ENCODE results near the gene TBC1D10A.
A peak's percentile ranks its signal among the peaks of the same experiment; 100 is the strongest.

The TBC1D10A gene

DNA sequence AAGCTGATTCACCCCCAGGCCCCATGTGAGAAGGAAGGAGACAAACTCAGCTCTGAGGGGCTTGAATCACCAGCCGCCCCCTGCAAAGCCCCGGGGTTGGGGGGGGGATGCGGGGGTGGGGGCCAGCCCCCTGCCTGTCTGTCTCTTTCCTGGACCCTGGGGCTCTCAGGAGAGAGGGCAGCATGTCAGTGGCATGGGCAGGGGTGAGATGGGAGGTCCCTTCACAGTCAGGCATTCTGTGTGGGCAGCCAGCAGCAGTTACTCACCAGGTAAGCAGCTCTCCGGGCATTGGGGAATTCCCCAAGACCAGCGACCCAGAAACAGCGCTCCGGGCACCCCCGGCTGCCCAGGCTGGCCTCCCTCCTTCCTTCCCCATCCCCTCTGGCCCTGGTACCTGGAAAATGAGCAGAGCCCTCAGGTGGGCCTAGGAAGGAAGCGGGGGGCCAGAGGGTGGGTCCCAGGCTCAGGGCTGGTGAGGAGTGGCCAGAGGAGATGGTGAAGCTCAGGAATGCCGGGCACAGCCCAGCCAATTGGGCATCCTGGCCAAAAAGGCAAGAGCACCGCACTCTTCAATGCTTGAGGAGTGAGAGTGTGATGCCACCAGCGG lies 76.0 kb downstream of the TBC1D10A start:
- DNase-seq (ENCODE audit: low read depth) = peak; percentile 38
- TF ChIP-seq, protein P1, sequence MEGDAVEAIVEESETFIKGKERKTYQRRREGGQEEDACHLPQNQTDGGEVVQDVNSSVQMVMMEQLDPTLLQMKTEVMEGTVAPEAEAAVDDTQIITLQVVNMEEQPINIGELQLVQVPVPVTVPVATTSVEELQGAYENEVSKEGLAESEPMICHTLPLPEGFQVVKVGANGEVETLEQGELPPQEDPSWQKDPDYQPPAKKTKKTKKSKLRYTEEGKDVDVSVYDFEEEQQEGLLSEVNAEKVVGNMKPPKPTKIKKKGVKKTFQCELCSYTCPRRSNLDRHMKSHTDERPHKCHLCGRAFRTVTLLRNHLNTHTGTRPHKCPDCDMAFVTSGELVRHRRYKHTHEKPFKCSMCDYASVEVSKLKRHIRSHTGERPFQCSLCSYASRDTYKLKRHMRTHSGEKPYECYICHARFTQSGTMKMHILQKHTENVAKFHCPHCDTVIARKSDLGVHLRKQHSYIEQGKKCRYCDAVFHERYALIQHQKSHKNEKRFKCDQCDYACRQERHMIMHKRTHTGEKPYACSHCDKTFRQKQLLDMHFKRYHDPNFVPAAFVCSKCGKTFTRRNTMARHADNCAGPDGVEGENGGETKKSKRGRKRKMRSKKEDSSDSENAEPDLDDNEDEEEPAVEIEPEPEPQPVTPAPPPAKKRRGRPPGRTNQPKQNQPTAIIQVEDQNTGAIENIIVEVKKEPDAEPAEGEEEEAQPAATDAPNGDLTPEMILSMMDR (conservative IDR thresholded peaks at IDR 0.05; ENCODE audit: low read length) = no peak
- no peak overlapping the region for H3K4me3 ChIP-seq (ENCODE audit: low read length)

DNA sequence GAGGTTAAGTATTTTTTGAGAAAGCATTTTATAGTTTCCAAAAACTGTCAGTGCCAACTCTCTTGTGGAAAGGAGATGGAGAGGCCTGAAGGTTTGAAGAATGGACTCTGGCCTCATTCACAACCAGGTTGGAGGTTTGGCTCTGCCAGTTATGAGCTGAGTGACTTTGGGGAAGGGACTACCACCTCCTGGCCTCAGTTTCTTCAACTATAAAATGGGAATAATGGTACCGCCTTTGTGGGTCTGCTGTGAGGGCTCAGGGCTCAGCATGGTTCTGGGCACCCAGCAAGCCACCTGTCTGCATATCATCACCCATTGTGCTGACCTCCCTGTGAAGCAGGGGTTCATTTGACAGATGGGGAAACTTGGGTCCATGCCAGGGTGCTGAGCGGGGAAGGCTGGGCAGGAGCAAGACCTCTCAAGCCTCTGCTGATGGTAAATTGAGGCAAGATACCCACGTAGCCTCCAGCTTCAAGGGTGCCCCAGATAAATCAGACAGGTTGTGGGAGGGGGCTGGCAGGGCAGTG lies 76.6 kb downstream of the TBC1D10A start:
- TF ChIP-seq, protein P1 (conservative IDR thresholded peaks at IDR 0.05; ENCODE audit: low read length) = no peak
- no peak for DNase-seq (ENCODE audit: low read depth)
- no peak overlapping the region for H3K4me3 ChIP-seq (ENCODE audit: low read length)

DNA sequence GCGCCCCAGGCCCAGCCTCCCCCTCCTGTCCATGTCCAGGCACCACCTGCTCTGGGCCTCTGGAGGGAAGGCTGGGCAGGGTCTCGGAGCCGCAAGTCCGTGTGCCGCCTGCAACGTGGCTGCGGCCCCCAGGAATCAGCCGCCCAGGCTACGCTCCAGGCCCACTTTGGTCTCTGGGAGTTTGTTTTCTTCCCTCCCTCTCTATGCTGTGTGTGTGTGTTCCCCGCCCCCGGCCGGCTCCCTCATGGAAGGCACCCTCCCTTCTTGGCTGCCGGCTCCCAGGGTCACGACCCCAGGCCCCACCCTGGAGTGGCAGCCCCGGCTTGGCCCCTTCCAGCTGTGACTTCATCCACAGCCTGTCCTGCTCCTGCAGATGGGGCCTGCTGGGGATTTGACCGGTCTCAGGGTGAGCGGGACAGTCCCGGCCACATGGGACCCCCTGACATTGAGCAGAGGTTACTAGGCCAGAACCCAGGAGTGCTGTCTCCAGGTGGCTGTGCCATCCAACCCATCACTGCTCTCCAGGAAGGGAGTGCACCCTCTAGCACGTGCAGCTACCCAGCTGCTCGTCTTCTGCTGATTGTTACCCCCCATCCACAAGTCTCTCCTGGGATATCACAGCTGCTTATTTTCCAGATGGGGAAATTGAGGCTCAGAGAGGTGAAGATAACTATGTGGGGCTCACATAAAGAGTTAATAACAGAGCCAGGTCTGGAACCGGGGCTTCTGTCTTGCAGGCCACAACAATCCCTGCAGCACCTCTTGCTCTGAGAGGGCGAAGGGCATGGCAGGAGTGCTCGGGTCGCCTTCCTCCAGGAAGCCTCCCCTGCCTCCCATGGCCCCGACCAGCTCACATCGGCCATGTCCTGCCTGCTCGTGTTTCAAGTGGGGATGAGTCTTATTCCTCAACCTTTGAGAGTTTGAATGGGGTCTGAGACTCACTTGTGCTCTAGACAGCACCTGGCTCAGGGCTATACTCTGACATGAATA lies 77.4 kb downstream of the TBC1D10A start:
- DNase-seq (ENCODE audit: low read depth) = no peak
- no peak overlapping the region for H3K4me3 ChIP-seq (ENCODE audit: low read length)
- TF ChIP-seq, protein P1 (conservative IDR thresholded peaks at IDR 0.05; ENCODE audit: low read length) = no peak

DNA sequence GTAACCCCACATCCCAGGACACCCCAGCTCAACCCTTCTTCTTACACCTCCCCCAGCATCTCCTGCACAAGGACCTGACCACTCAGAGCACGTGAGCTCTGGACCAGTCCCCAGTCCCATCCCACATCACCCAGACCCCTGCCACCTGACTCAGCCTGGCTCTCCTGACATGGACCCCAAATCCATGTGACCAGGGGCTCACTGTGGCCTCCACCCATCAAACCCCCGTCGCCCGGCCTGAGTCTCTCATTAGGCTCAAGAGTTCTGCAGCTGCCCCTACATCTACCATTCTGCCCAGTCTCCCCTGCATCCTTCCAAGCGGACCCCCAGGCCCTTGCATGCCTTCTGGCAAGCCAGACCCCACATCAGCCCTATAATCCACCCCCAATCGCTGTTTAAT lies 78.3 kb downstream of the TBC1D10A start:
- TF ChIP-seq, protein P1 (conservative IDR thresholded peaks at IDR 0.05; ENCODE audit: low read length) = no peak
- H3K4me3 ChIP-seq (ENCODE audit: low read length) = no peak overlapping the region
- no peak for DNase-seq (ENCODE audit: low read depth)

DNA sequence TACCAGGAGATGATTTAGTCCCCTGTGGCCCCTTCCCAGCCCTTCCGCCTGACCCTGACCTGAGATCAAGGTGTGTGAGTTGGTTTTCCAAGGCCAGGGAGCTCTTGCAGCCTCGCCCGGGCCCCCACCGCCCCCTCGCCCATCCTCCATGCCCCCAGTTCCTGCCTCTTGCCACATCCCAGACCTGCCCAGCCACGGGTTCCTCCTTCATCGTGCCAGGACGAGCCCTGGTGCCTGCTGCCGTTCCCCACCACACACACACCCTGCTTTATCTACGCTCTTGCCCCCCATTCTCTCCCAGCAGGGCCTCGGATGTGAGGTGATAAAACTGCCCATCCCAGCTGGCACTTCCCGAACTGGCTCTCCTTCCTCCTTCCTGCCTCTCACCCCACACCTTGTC lies 78.8 kb downstream of the TBC1D10A start:
- TF ChIP-seq, protein P1 (conservative IDR thresholded peaks at IDR 0.05; ENCODE audit: low read length) = no peak
- no peak for DNase-seq (ENCODE audit: low read depth)
- H3K4me3 ChIP-seq (ENCODE audit: low read length) = no peak overlapping the region

DNA sequence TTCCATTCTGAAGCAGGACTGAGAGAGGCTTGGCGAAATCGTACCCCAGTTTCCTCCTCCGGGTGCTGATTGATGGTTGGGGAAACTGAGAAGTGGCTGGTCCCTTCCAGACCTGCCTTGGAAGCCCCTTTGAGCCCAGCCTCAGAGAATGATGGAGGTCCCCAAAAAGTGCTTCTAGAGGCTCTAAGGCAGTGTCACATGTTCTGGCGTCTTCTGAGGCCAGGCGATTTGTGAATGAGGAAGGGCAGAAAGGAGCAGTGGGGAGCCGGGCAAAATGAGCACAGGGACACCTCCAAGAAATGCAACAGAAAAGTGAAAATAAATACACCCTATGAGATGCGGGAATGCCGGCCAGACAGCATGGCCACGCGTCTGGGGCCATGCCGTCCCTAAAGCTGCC lies 79.2 kb downstream of the TBC1D10A start:
- H3K4me3 ChIP-seq (ENCODE audit: low read length) = no peak overlapping the region
- TF ChIP-seq, protein P1 (conservative IDR thresholded peaks at IDR 0.05; ENCODE audit: low read length) = no peak
- DNase-seq (ENCODE audit: low read depth) = no peak
